B cell (primary cell): ENCODE results near the gene MAP1B. TPM values are rescaled to one million over a fixed set of nuclear protein-coding genes. Genes with fewer than 3 reads are reported as not detected.

Experiments used
- ATAC-seq: fragments of 200-7000 bp; cut with Tn5 transposase; one replicate; pipeline ENCODE4 v1.10.0; 2021; ENCODE audit warnings: low read depth, mild to moderate bottlenecking, moderate number of reproducible peaks, moderate library complexity
- CTCF ChIA-PET: fragments of 350-600 bp; sonication (Branson Sonifier 250); formaldehyde crosslinking; loops from one replicate; lab custom pipeline; 2021; ENCODE audit warnings: antibody characterized with exemption, inconsistent platforms; lab: Charles Lee
- POLR2A ChIA-PET: fragments of 350-600 bp; sonication (Branson Sonifier 250); formaldehyde crosslinking; loops from one replicate; lab custom pipeline; 2021; ENCODE audit warnings: antibody characterized with exemption; lab: Charles Lee
- DNase-seq: peaks from one replicate; pipeline ENCODE4 v3.0.0; 2013
- H2AFZ ChIP-seq: 2 replicates; pipeline ENCODE4 v1.6.1; 2012; ENCODE audit warnings: mild to moderate bottlenecking, low read depth, low read length; ENCODE audit not compliant: insufficient read depth, poor library complexity, severe bottlenecking
- H3K27ac ChIP-seq, 2 donors: 1 replicate in 1 of 2; 2 replicates in 1 of 2; pipeline ENCODE4 v1.5.1; 2012 to 2013; ENCODE audit warnings: low read length in 2 of 2, mild to moderate bottlenecking in 2 of 2, moderate library complexity in 1 of 2
- H3K27me3 ChIP-seq, 4 experiments: fragments of 200-600 bp in 1 of 4; sonication (generic) in 1 of 4; replicated peaks in 1 of 4; 1 replicate in 2 of 4; 2 replicates in 2 of 4; pipeline versions ENCODE4 v1.6.1 to v1.7.0; 2013 to 2016; ENCODE audit warnings: low read length in 3 of 4, mild to moderate bottlenecking in 2 of 4, mixed read lengths in 1 of 4, moderate library complexity in 1 of 4; ENCODE audit not compliant: insufficient read depth in 4 of 4, control insufficient read depth in 3 of 4; ENCODE audit errors: control extremely low read depth in 1 of 4
- H3K36me3 ChIP-seq, 2 experiments: replicated peaks in 1 of 2; 1 replicate in 1 of 2; 2 replicates in 1 of 2; pipeline versions ENCODE4 v1.6.1 to v1.7.1; 2013; ENCODE audit warnings: low read length in 1 of 2; ENCODE audit not compliant: insufficient read depth in 2 of 2, control insufficient read depth in 1 of 2; ENCODE audit errors: control extremely low read depth in 1 of 2, extremely low read depth in 1 of 2
- H3K4me1 ChIP-seq, 2 donors: fragments of 200-600 bp in 1 of 2; sonication (generic) in 1 of 2; 1 replicate in 1 of 2; 2 replicates in 1 of 2; pipeline versions ENCODE4 v1.5.1 to v1.6.1; 2013 to 2017; ENCODE audit warnings: low read length in 2 of 2; ENCODE audit not compliant: control insufficient read depth in 2 of 2, insufficient read depth in 2 of 2
- H3K4me2 ChIP-seq: replicated peaks from 2 replicates; pipeline ENCODE3; 2012; ENCODE audit warnings: mild to moderate bottlenecking, low read depth, low read length; ENCODE audit not compliant: poor library complexity, severe bottlenecking
- H3K4me3 ChIP-seq, 5 experiments: fragments of 200-600 bp in 1 of 5; sonication (generic) in 1 of 5; 1 replicate in 3 of 5; 2 replicates in 2 of 5; pipeline versions ENCODE4 v1.5.1 to v1.7.0; 2011 to 2016; ENCODE audit warnings: low read length in 4 of 5, mild to moderate bottlenecking in 4 of 5, low read depth in 2 of 5, control low read depth in 1 of 5, moderate library complexity in 1 of 5; ENCODE audit not compliant: insufficient read depth in 1 of 5; ENCODE audit errors: control extremely low read depth in 1 of 5, extremely low read depth in 1 of 5
- H3K79me2 ChIP-seq: fragments of 200-600 bp; sonication (generic); one replicate; pipeline ENCODE4 v1.6.0; 2016; ENCODE audit warnings: low read length; ENCODE audit not compliant: control insufficient read depth, insufficient read depth
- H3K9ac ChIP-seq: fragments of 200-600 bp; sonication (generic); 2 replicates; pipeline ENCODE4 v1.6.1; 2017; ENCODE audit warnings: mild to moderate bottlenecking, low read length, moderate library complexity
- H3K9me3 ChIP-seq, 3 donors: one replicate each; pipeline versions ENCODE4 v1.6.1 to v1.7.1; 2013; ENCODE audit warnings: low read length in 2 of 3; ENCODE audit not compliant: control insufficient read depth in 2 of 3, insufficient read depth in 1 of 3; ENCODE audit errors: control extremely low read depth in 1 of 3
- H4K20me1 ChIP-seq: 2 replicates; pipeline ENCODE4 v1.6.0; 2012; ENCODE audit warnings: mild to moderate bottlenecking, low read length; ENCODE audit not compliant: insufficient read depth, control insufficient read depth, poor library complexity, severe bottlenecking
- H3K27ac Mint-ChIP-seq: one replicate; pipeline ENCODE4 v1.8.0; 2021; ENCODE audit warnings: mixed read lengths
- H3K27me3 Mint-ChIP-seq: one replicate; pipeline ENCODE4 v1.8.0; 2021; ENCODE audit warnings: mixed read lengths
- H3K4me1 Mint-ChIP-seq: one replicate; pipeline ENCODE4 v1.8.0; 2021; ENCODE audit warnings: mixed read lengths
- H3K4me3 Mint-ChIP-seq: one replicate; pipeline ENCODE4 v1.8.0; 2021; ENCODE audit warnings: mixed read lengths
- H3K9me3 Mint-ChIP-seq: one replicate; pipeline ENCODE4 v1.8.0; 2022; ENCODE audit warnings: mixed read lengths; ENCODE audit not compliant: insufficient read depth
- CTCF ChIP-seq: fragments of 200-600 bp; IDR thresholded peaks from one replicate; pipeline ENCODE4 v1.8.0; 2022; ENCODE audit warnings: antibody characterized with exemption, mild to moderate bottlenecking
- EZH2 ChIP-seq: IDR thresholded peaks from 2 replicates; pipeline ENCODE4 v1.6.1; 2012; ENCODE audit warnings: borderline replicate concordance, low read depth, mild to moderate bottlenecking, moderate library complexity, low read length; ENCODE audit not compliant: insufficient read depth, poor library complexity, severe bottlenecking
- WGBS: methylation state at CpG from one replicate; pipeline ENCODE4 v1.1.5; 2013; ENCODE audit warnings: missing lambda C conversion rate; ENCODE audit not compliant: insufficient coverage; 5-methylcytosine and 5-hydroxymethylcytosine counted together
- intact Hi-C: fragments of 100-400 bp; cut with micrococcal nuclease; formaldehyde crosslinking; loops from one replicate; pipeline ENCODE4 v1.10.0; 2022
- polyA plus RNA-seq: library from polyadenylated mRNA; depleted of rRNA; stranded (reverse); fragments of >200 nt; gene quantifications from 2 replicates; pipeline ENCODE4 v1.2.3, GENCODE V29; 2012
- total RNA-seq, 2 donors: library from RNA; stranded (reverse); fragments of 120-200 nt in 1 of 2; gene quantifications; 1 replicate in 1 of 2; 2 replicates in 1 of 2; pipeline versions ENCODE4 v1.2.3 to v1.2.4, GENCODE V29; 2013 to 2022

MAP1B gene
- total and polyA plus RNA-seq, 2 donors (not counting 1 experiment from before 2014, with no cell fraction given), result 0.15 TPM; not detected in 1

- no peak overlapping the region for H3K27ac ChIP-seq
- H3K9me3 Mint-ChIP-seq, result no peaks in the 10 kb centered on the region
- intact Hi-C loops, result no loop called here
- H3K27me3 ChIP-seq, result no peaks in the 10 kb centered on the region
- TF ChIP-seq CTCF (no peak), EZH2 (no peak)
- no peaks in the 10 kb centered on the region for H4K20me1 ChIP-seq
- ChIA-PET POLR2A (no interaction called here), CTCF (no interaction called here)
- DNase-seq (no peak), ATAC-seq (no peak)
- H3K27ac Mint-ChIP-seq, result no peak overlapping the region
- H3K9me3 ChIP-seq, result no peaks in the 10 kb centered on the region
- H3K4me1 Mint-ChIP-seq, result peaks cover 7% of the 10 kb centered on the region
- no peak overlapping the region for H3K4me2 ChIP-seq
- H2AFZ ChIP-seq, result no peak overlapping the region
- no peaks in the 10 kb centered on the region for H3K79me2 ChIP-seq
- no CpG with 5 or more reads among the region's 2 CpGs for WGBS
- no peak overlapping the region for H3K9ac ChIP-seq
- H3K4me3 ChIP-seq, result no peak overlapping the region
- H3K36me3 ChIP-seq, result peaks cover 0 to 5% of the 10 kb centered on the region in 2 experiments
- no peak overlapping the region for H3K4me3 Mint-ChIP-seq
- no peaks in the 10 kb centered on the region for H3K27me3 Mint-ChIP-seq
- H3K4me1 ChIP-seq, result no peaks in the 10 kb centered on the region
Observed at GRCh38 chr5:72243706-72244105, 136.4 kb downstream of the MAP1B start.

GRCh38 chr5:72244862-72245371 is 137.6 kb downstream of the MAP1B start:
- H3K4me3 Mint-ChIP-seq, result no peak overlapping the region

More at GRCh38 chr5:72244862-72245371, 137.6 kb downstream of the MAP1B start:
- Mint-ChIP-seq H3K27me3 (no peaks in the 10 kb centered on the region), H3K27ac (no peak overlapping the region), H3K9me3 (no peaks in the 10 kb centered on the region), H3K4me1 (peaks cover 7% of the 10 kb centered on the region)
- WGBS, result 100% methylated on average over 1 of the region's 2 CpGs
- Histone ChIP-seq H3K9me3 (no peaks in the 10 kb centered on the region), H2AFZ (no peak overlapping the region), H3K36me3 (peaks cover 0 to 5% of the 10 kb centered on the region in 2 experiments), H3K4me1 (no peaks in the 10 kb centered on the region), H3K79me2 (no peaks in the 10 kb centered on the region), H4K20me1 (no peaks in the 10 kb centered on the region), H3K4me3 (no peak overlapping the region), H3K27ac (no peak overlapping the region), H3K4me2 (no peak overlapping the region), H3K27me3 (no peaks in the 10 kb centered on the region), H3K9ac (no peak overlapping the region)
- ATAC-seq (no peak), DNase-seq (no peak)
- intact Hi-C loops, result no loop called here
- POLR2A ChIA-PET, result no interaction called here
- CTCF ChIA-PET, result no interaction called here
- TF ChIP-seq CTCF (no peak), EZH2 (no peak)
